H1 (cell line): ENCODE data around the gene SRRM3. TPM values are rescaled to one million over a fixed set of nuclear protein-coding genes. Genes with fewer than 3 reads are reported as not detected.

Source experiments
- BRCA1 ChIP-seq: IDR thresholded peaks from 2 replicates; pipeline ENCODE4 v1.6.1; 2012; ENCODE audit warnings: low read depth, low read length, improper control_type of control experiment
- CHD1 ChIP-seq: IDR thresholded peaks from 2 replicates; pipeline ENCODE4 v1.6.1; 2012; ENCODE audit warnings: low read depth, low read length, improper control_type of control experiment
- GABPA ChIP-seq: IDR thresholded peaks from 2 replicates; pipeline ENCODE4 v1.6.1; 2011; ENCODE audit warnings: mild to moderate bottlenecking, low read length, moderate library complexity, borderline replicate concordance; ENCODE audit not compliant: insufficient read depth
- HDAC2 ChIP-seq, 2 experiments: fragments of 300-600 bp in 1 of 2; sonication (generic) in 1 of 2; IDR thresholded peaks; 2 replicates each; pipeline ENCODE4 v1.6.1; 2011 to 2012; ENCODE audit warnings: low read depth in 2 of 2, low read length in 2 of 2, mild to moderate bottlenecking in 2 of 2, moderate library complexity in 2 of 2, borderline replicate concordance in 1 of 2, inconsistent platforms in 1 of 2
- JUND ChIP-seq: IDR thresholded peaks from 2 replicates; pipeline ENCODE4 v1.6.1; 2011; ENCODE audit warnings: mild to moderate bottlenecking, improper control_type of control experiment, low read length
- MAFK ChIP-seq: IDR thresholded peaks from 2 replicates; pipeline ENCODE4 v1.6.1; 2012; ENCODE audit warnings: low read depth, mild to moderate bottlenecking, improper control_type of control experiment, low read length
- NANOG ChIP-seq: IDR thresholded peaks from 2 replicates; pipeline ENCODE4 v1.6.1; 2011; ENCODE audit warnings: low read length, low read depth, mild to moderate bottlenecking, inconsistent platforms; ENCODE audit not compliant: insufficient read depth, poor library complexity, severe bottlenecking
- NRF1 ChIP-seq: IDR thresholded peaks from 2 replicates; pipeline ENCODE4 v1.6.1; 2011; ENCODE audit warnings: mild to moderate bottlenecking, low read depth, low read length, improper control_type of control experiment
- PHF8 ChIP-seq: fragments of 200-600 bp; sonication (generic); conservative IDR thresholded peaks from 2 replicates; pipeline ENCODE4 v1.7.1; 2012; ENCODE audit warnings: low read depth, mild to moderate bottlenecking, inconsistent platforms, low read length, moderate library complexity
- POLR2AphosphoS5 ChIP-seq: IDR thresholded peaks from 2 replicates; pipeline ENCODE4 v1.6.1; 2011; ENCODE audit warnings: low read depth, low read length
- POU5F1 ChIP-seq: IDR thresholded peaks from 2 replicates; pipeline ENCODE4 v1.6.1; 2011; ENCODE audit warnings: low read depth, mild to moderate bottlenecking, low read length, moderate library complexity
- RAD21 ChIP-seq, 2 experiments: IDR thresholded peaks in 1 of 2; conservative IDR thresholded peaks in 1 of 2; 2 replicates each; pipeline ENCODE4 v1.6.1; 2011; ENCODE audit warnings: low read depth in 2 of 2, low read length in 2 of 2, improper control_type of control experiment in 1 of 2, inconsistent platforms in 1 of 2, mild to moderate bottlenecking in 1 of 2, moderate library complexity in 1 of 2
- RBBP5 ChIP-seq: IDR thresholded peaks from 2 replicates; pipeline ENCODE4 v1.7.1; 2012; ENCODE audit warnings: low read depth, mild to moderate bottlenecking, inconsistent platforms, low read length, moderate library complexity, borderline replicate concordance
- RFX5 ChIP-seq: IDR thresholded peaks from 2 replicates; pipeline ENCODE4 v1.6.1; 2011; ENCODE audit warnings: low read depth, low read length, improper control_type of control experiment, borderline replicate concordance
- SP1 ChIP-seq: IDR thresholded peaks from 2 replicates; pipeline ENCODE4 v1.6.1; 2011; ENCODE audit warnings: low read depth, low read length
- SP2 ChIP-seq: IDR thresholded peaks from 2 replicates; pipeline ENCODE4 v1.6.1; 2012; ENCODE audit warnings: mild to moderate bottlenecking, low read length, inconsistent platforms
- TAF1 ChIP-seq: IDR thresholded peaks from 2 replicates; pipeline ENCODE4 v1.6.1; 2011; ENCODE audit warnings: mild to moderate bottlenecking, low read depth, low read length
- TEAD4 ChIP-seq: IDR thresholded peaks from 2 replicates; pipeline ENCODE4 v1.6.1; 2012; ENCODE audit warnings: low read depth, low read length, inconsistent platforms, mixed read lengths
- polyA plus RNA-seq, 7 experiments: library from polyadenylated mRNA; depleted of rRNA in 3 of 7; stranded (reverse) in 5 of 7; unstranded in 2 of 7; fragments of >200 nt in 5 of 7; fragments of 200-250 nt in 2 of 7; gene quantifications; 1 replicate in 5 of 7; 2 replicates in 1 of 7; 4 replicates in 1 of 7; pipeline versions ENCODE4 v1.2.1 to v1.2.3, GENCODE V29; 2011 to 2013; ENCODE audit warnings: missing spikeins in 2 of 7, mixed read lengths in 2 of 7
- total RNA-seq: library from RNA; stranded (reverse); fragmentation: NEBNext Ultra II Directional; extraction: Animal tissue kit (Norgen Biotek cat#: 25700); gene quantifications from 2 replicates; pipeline ENCODE4 v1.2.1, GENCODE V29; 2021
- TF ChIP-seq, protein P1 (sequence below): IDR thresholded peaks from 2 replicates; pipeline ENCODE4 v1.6.1; 2011; ENCODE audit warnings: low read depth, mild to moderate bottlenecking, low read length; ENCODE audit not compliant: insufficient read depth
- TF ChIP-seq, protein P2 (sequence below): IDR thresholded peaks from 2 replicates; pipeline ENCODE4 v1.6.1; 2011; ENCODE audit warnings: low read length, improper control_type of control experiment
- TF ChIP-seq, protein P3 (sequence below): IDR thresholded peaks from 2 replicates; pipeline ENCODE4 v1.6.1; 2012; ENCODE audit warnings: inconsistent platforms

Gene SRRM3
- total and polyA plus RNA-seq, 2 of the 8 experiments (the other 6 are each of a cell fraction or from before 2014, with no cell fraction given), result 10.4 to 17.4 TPM

DNA sequence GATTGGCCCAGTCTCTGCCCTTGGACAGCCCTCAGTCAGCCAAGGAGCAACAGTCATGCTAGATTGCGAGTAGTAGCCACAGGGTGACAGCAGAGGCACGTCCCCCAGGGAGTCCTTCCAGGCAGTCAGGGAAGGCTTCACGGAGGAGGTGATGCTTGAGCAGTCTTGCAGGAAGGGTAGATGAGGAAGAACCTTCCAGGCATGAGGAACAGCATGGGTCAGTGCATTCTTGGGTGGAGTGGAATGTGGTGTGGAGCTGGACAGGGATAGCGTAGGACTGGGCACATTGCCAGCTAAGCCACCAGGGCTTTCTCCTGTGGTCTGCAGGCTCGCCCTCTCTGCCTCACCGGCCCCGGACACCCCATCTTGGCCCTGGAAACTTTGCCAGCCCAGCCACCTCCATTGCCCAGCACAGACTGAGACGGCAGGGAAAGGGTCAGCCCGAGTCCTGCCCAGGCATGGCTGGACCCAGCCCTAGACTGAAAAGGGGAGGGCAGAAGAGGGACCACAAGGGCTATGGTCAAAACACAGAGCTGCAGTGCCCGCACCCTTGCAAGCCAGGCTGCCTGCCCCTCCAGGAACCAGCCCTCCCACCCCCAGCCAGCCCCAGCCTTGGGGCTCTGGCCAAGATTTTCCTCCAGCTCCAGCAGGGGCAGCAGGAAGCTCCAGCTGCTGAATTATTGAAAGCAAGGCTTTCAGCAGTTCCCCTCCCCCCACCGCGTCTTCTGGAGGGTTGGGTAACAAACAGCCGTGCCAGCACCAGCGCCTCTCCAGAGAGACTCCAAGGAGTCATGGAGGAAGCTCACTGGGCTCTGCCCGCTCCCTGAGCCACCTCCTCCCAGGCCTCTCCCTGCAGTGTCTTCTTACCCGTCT, 18.7 kb downstream of the SRRM3 start (continued):
- TF ChIP-seq NRF1 (no peak), TEAD4 (no peak), RBBP5 (peak; percentile 52; the same call in 1 of the 2 replicates), POU5F1 (no peak), RFX5 (no peak), GABPA (no peak), MAFK (no peak), SP2 (no peak), CHD1 (no peak), PHF8 (no peak), HDAC2 (IDR thresholded peaks at IDR 0.05; ENCODE audit: borderline replicate concordance in 1 of 2, low read depth in 2 of 2, low read length in 2 of 2) (no peak), SP1 (peak; percentile 62; the same call in 1 of the 2 replicates), NANOG (no peak), POLR2AphosphoS5 (no peak), JUND (no peak), RAD21 (IDR thresholded peaks at IDR 0.05 in 1 of 2, conservative IDR thresholded peaks at IDR 0.05 in 1 of 2; ENCODE audit: low read depth in 2 of 2, low read length in 2 of 2) (peak; percentile 53 to 68), BRCA1 (no peak), TAF1 (0 out of 2 replicates have a peak, but pooled peaks have one; percentile 35)
- TF ChIP-seq, protein P1, sequence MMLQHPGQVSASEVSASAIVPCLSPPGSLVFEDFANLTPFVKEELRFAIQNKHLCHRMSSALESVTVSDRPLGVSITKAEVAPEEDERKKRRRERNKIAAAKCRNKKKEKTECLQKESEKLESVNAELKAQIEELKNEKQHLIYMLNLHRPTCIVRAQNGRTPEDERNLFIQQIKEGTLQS, result no peak
- TF ChIP-seq, protein P2, sequence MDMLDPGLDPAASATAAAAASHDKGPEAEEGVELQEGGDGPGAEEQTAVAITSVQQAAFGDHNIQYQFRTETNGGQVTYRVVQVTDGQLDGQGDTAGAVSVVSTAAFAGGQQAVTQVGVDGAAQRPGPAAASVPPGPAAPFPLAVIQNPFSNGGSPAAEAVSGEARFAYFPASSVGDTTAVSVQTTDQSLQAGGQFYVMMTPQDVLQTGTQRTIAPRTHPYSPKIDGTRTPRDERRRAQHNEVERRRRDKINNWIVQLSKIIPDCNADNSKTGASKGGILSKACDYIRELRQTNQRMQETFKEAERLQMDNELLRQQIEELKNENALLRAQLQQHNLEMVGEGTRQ, result no peak
- TF ChIP-seq, protein P3, sequence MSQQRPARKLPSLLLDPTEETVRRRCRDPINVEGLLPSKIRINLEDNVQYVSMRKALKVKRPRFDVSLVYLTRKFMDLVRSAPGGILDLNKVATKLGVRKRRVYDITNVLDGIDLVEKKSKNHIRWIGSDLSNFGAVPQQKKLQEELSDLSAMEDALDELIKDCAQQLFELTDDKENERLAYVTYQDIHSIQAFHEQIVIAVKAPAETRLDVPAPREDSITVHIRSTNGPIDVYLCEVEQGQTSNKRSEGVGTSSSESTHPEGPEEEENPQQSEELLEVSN, result no peak
